Measurements from ENCODE around the gene REV1. TPM values are rescaled to one million over a fixed set of nuclear protein-coding genes. Genes with fewer than 3 reads are reported as not detected.

Gene REV1
- total and polyA plus RNA-seq, 2 of the 8 experiments (the other 6 are each of a cell fraction or from before 2014, with no cell fraction given) = 16.6 to 34.3 TPM

GRCh38 chr2:99354070-99354469 lies 135.7 kb downstream of the REV1 start:
- Histone ChIP-seq H4K8ac (ENCODE audit: extremely low read depth, insufficient read depth, low read length) (no peak overlapping the region), H2BK12ac (ENCODE audit: low read depth, low read length) (no peak overlapping the region), H3K9ac (replicated peaks in 1 of 4; ENCODE audit: extremely low read depth in 1 of 4, low read depth in 3 of 4, low read length in 3 of 4) (no peak overlapping the region), H3K4me3 (ENCODE audit: extremely low read depth in 1 of 4, insufficient read depth in 2 of 4, low read depth in 3 of 4, low read length in 4 of 4) (no peak overlapping the region), H4K20me1 (replicated peaks in 1 of 2; ENCODE audit: control insufficient read depth in 1 of 2, insufficient read depth in 2 of 2, low read length in 2 of 2) (peaks cover 2 to 8% of the 10 kb centered on the region in 2 experiments), H2AK5ac (ENCODE audit: low read depth, low read length) (no peak overlapping the region), H3K4ac (replicated peaks; ENCODE audit: insufficient read length, low read depth, low read length) (no peak overlapping the region), H3K9me3 (ENCODE audit: insufficient read depth in 2 of 2, low read depth in 1 of 2, low read length in 1 of 2) (no peaks in the 10 kb centered on the region), H3K18ac (ENCODE audit: extremely low read depth, low read length) (no peak overlapping the region), H4K91ac (replicated peaks; ENCODE audit: insufficient read length, low read length) (no peak overlapping the region), H2BK120ac (replicated peaks; ENCODE audit: low read depth, low read length) (no peak overlapping the region), H3K4me1 (replicated peaks in 1 of 4; ENCODE audit: control insufficient read depth in 3 of 4, insufficient read depth in 4 of 4, low read length in 3 of 4) (no peaks in the 10 kb centered on the region; a peak in 1 of 7 replicates), H2BK5ac (ENCODE audit: low read depth, low read length) (no peak overlapping the region), H3K14ac (ENCODE audit: insufficient read length) (no peak overlapping the region), H3K4me2 (ENCODE audit: insufficient read depth in 1 of 2, low read depth in 2 of 2, low read length in 2 of 2) (no peak overlapping the region), H3K79me2 (ENCODE audit: control insufficient read depth in 1 of 2, insufficient read depth in 2 of 2, low read length in 2 of 2) (peaks cover 15 to 93% of the 10 kb centered on the region in 2 experiments), H3K36me3 (ENCODE audit: control insufficient read depth in 2 of 4, insufficient read depth in 4 of 4, low read length in 3 of 4) (no peaks in the 10 kb centered on the region), H3K27me3 (replicated peaks in 1 of 4; ENCODE audit: control insufficient read depth in 3 of 4, extremely low read depth in 1 of 4, insufficient read depth in 3 of 4, low read length in 3 of 4) (no peaks in the 10 kb centered on the region), H2AFZ (ENCODE audit: low read length) (no peak overlapping the region), H3K27ac (ENCODE audit: low read depth, low read length) (no peak overlapping the region), H3K79me1 (ENCODE audit: low read depth, low read length) (peaks cover 6% of the 10 kb centered on the region), H3K56ac (replicated peaks; ENCODE audit: insufficient read length, low read depth, low read length) (no peak overlapping the region), H2BK20ac (ENCODE audit: low read length) (no peak overlapping the region), H3K23ac (ENCODE audit: insufficient read length) (no peak overlapping the region), H4K5ac (ENCODE audit: insufficient read length, low read depth, low read length) (no peak overlapping the region), H2BK15ac (ENCODE audit: low read length) (no peak overlapping the region), H3K23me2 (ENCODE audit: low read depth, low read length) (no peaks in the 10 kb centered on the region)
- no peak for DNase-seq (ENCODE audit: low read depth in 1 of 2, low spot score in 2 of 2)
- no peak for FAIRE-seq
- 92% methylated on average over 1 of the region's 1 CpG; no CpG with 5 or more reads in 1 of the 2 experiments for WGBS, 2 experiments (ENCODE audit: extremely low coverage in 1 of 2, insufficient coverage in 1 of 2, insufficient read length in 1 of 2, insufficient replicate concordance in 2 of 2, low coverage in 1 of 2, low lambda C conversion rate in 2 of 2, missing lambda C conversion rate in 1 of 2)
- CTCF ChIA-PET (ENCODE audit: partially characterized antibody) = no interaction called here
- POLR2A ChIA-PET (ENCODE audit: partially characterized antibody) = interaction anchor here (1.3 kb wide), 1 partner anchor 16 kb away, joined by 3 read pairs; the partner anchor contains the start of gene EIF5B
- TF ChIP-seq JUN (IDR thresholded peaks at IDR 0.05; ENCODE audit: low read depth, low read length) (no peak), CTBP2 (IDR thresholded peaks at IDR 0.05; ENCODE audit: borderline replicate concordance, insufficient read depth, insufficient read length, low read length) (no peak), E2F6 (IDR thresholded peaks at IDR 0.05) (no peak), BCL11A (IDR thresholded peaks at IDR 0.05; ENCODE audit: low read depth in 2 of 2, low read length in 2 of 2) (no peak), SRF (IDR thresholded peaks at IDR 0.05; ENCODE audit: low read depth, low read length) (no peak), MAX (IDR thresholded peaks at IDR 0.05) (no peak), BACH1 (IDR thresholded peaks at IDR 0.05; ENCODE audit: low read length) (no peak), EP300 (IDR thresholded peaks at IDR 0.05; ENCODE audit: borderline replicate concordance in 1 of 2, low read depth in 2 of 2, low read length in 2 of 2) (no peak), SP2 (IDR thresholded peaks at IDR 0.05; ENCODE audit: low read length) (no peak), MAFK (IDR thresholded peaks at IDR 0.05; ENCODE audit: low read depth, low read length) (no peak), ATF3 (IDR thresholded peaks at IDR 0.05; ENCODE audit: insufficient read depth, low read depth, low read length) (no peak), NRF1 (IDR thresholded peaks at IDR 0.05; ENCODE audit: low read depth, low read length) (no peak), GTF2F1 (IDR thresholded peaks at IDR 0.05; ENCODE audit: borderline replicate concordance, low read depth, low read length) (no peak)

Measured in H1 (cell line).